Endodermal cell (in vitro differentiated cells): ENCODE measurements around the gene ZNF574. TPM values are rescaled to one million over a fixed set of nuclear protein-coding genes. Genes with fewer than 3 reads are reported as not detected.

Experiments
- DNase-seq: peaks from one replicate; pipeline ENCODE4 v3.0.0-alpha.2; 2017
- H3K27ac ChIP-seq: 2 replicates; pipeline ENCODE4 v1.5.1; 2013; ENCODE audit warnings: mild to moderate bottlenecking, low read depth, low read length, moderate library complexity
- H3K27me3 ChIP-seq: 2 replicates; pipeline ENCODE4 v1.6.1; 2013; ENCODE audit warnings: mild to moderate bottlenecking, low read length, moderate library complexity; ENCODE audit not compliant: insufficient read depth, control insufficient read depth, poor library complexity, severe bottlenecking
- H3K36me3 ChIP-seq: 2 replicates; pipeline ENCODE4 v1.7.0; 2013; ENCODE audit warnings: mild to moderate bottlenecking, low read length, moderate library complexity; ENCODE audit not compliant: control insufficient read depth, insufficient read depth
- H3K4me1 ChIP-seq: one replicate; pipeline ENCODE4 v1.7.0; 2013; ENCODE audit warnings: low read length; ENCODE audit not compliant: control insufficient read depth, insufficient read depth
- H3K4me3 ChIP-seq: 2 replicates; pipeline ENCODE4 v1.5.1; 2013; ENCODE audit warnings: mild to moderate bottlenecking, low read length, moderate library complexity
- H3K9ac ChIP-seq: 2 replicates; pipeline ENCODE4 v1.6.1; 2013; ENCODE audit warnings: mild to moderate bottlenecking, low read length, moderate library complexity; ENCODE audit not compliant: poor library complexity, severe bottlenecking; ENCODE audit errors: extremely low read depth
- H3K9me3 ChIP-seq: 2 replicates; pipeline ENCODE4 v1.6.1; 2013; ENCODE audit warnings: mild to moderate bottlenecking, low read length, moderate library complexity; ENCODE audit not compliant: control insufficient read depth
- H3K27ac Mint-ChIP-seq: 2 replicates; pipeline ENCODE4 v1.8.0; 2020; ENCODE audit warnings: mixed read lengths
- H3K27me3 Mint-ChIP-seq: 2 replicates; pipeline ENCODE4 v1.8.0; 2021; ENCODE audit warnings: mild to moderate bottlenecking, mixed read lengths; ENCODE audit not compliant: insufficient read depth
- H3K36me3 Mint-ChIP-seq: 2 replicates; pipeline ENCODE4 v1.8.0; 2020; ENCODE audit warnings: low read depth, mixed read lengths
- H3K4me1 Mint-ChIP-seq: 2 replicates; pipeline ENCODE4 v1.8.0; 2020; ENCODE audit warnings: mixed read lengths
- H3K4me3 Mint-ChIP-seq: 2 replicates; pipeline ENCODE4 v1.8.0; 2020; ENCODE audit warnings: mild to moderate bottlenecking, moderate library complexity, mixed read lengths
- H3K9me3 Mint-ChIP-seq: 2 replicates; pipeline ENCODE4 v1.8.0; 2020; ENCODE audit warnings: mild to moderate bottlenecking, mixed read lengths
- WGBS, 2 experiments: methylation state at CpG; one replicate each; pipeline versions ENCODE4 v1.1.5 to v1.1.7; 2013; ENCODE audit warnings: missing lambda C conversion rate in 2 of 2, mixed read lengths in 1 of 2; ENCODE audit not compliant: insufficient coverage in 1 of 2, insufficient read length in 1 of 2; 5-methylcytosine and 5-hydroxymethylcytosine counted together
- total RNA-seq, 2 donors: library from RNA; stranded (reverse); fragmentation: NEBNext Ultra II Directional in 1 of 2; extraction: Animal tissue kit (Norgen Biotek cat#: 25700) in 1 of 2; gene quantifications; 2 replicates in 1 of 2; 3 replicates in 1 of 2; pipeline ENCODE4 v1.2.1, GENCODE V29; 2021
- TF ChIP-seq, protein P1 (sequence below): fragments of 200-600 bp; sonication (generic); conservative IDR thresholded peaks from 2 replicates; pipeline ENCODE4 v1.5.0; 2021; ENCODE audit warnings: antibody characterized with exemption, mild to moderate bottlenecking

Gene ZNF574
- total RNA-seq, 2 donors from 2014 or later = 20.9 to 22.1 TPM

GRCh38 chr19:42079886-42080763 lies 4.2 kb downstream of the ZNF574 start:
- no peak overlapping the region for H3K4me3 Mint-ChIP-seq

GRCh38 chr19:42080764-42081375 lies 4.9 kb downstream of the ZNF574 start:
- Mint-ChIP-seq H3K27me3 (no peaks in the 10 kb centered on the region), H3K4me1 (peaks cover 20% of the 10 kb centered on the region), H3K36me3 (peaks cover 49% of the 10 kb centered on the region), H3K27ac (no peak overlapping the region), H3K9me3 (no peaks in the 10 kb centered on the region), H3K4me3 (no peak overlapping the region)
- Histone ChIP-seq H3K9me3 (no peaks in the 10 kb centered on the region), H3K27ac (no peak overlapping the region), H3K27me3 (no peaks in the 10 kb centered on the region), H3K36me3 (peaks cover 39% of the 10 kb centered on the region), H3K4me3 (no peak overlapping the region), H3K4me1 (no peaks in the 10 kb centered on the region), H3K9ac (no peak overlapping the region)
- WGBS, 2 experiments = 95 to 96% methylated on average over 26 to 28 of the region's 28 CpGs
- TF ChIP-seq, protein P1, sequence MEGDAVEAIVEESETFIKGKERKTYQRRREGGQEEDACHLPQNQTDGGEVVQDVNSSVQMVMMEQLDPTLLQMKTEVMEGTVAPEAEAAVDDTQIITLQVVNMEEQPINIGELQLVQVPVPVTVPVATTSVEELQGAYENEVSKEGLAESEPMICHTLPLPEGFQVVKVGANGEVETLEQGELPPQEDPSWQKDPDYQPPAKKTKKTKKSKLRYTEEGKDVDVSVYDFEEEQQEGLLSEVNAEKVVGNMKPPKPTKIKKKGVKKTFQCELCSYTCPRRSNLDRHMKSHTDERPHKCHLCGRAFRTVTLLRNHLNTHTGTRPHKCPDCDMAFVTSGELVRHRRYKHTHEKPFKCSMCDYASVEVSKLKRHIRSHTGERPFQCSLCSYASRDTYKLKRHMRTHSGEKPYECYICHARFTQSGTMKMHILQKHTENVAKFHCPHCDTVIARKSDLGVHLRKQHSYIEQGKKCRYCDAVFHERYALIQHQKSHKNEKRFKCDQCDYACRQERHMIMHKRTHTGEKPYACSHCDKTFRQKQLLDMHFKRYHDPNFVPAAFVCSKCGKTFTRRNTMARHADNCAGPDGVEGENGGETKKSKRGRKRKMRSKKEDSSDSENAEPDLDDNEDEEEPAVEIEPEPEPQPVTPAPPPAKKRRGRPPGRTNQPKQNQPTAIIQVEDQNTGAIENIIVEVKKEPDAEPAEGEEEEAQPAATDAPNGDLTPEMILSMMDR = no peak
- no peak for DNase-seq

More at GRCh38 chr19:42079886-42080763, 4.2 kb downstream of the ZNF574 start:
- Mint-ChIP-seq H3K4me1 (peaks cover 24% of the 10 kb centered on the region), H3K9me3 (no peaks in the 10 kb centered on the region), H3K27ac (peak overlapping the region; percentile 68), H3K27me3 (no peaks in the 10 kb centered on the region), H3K36me3 (peaks cover 49% of the 10 kb centered on the region)
- Histone ChIP-seq H3K27me3 (no peaks in the 10 kb centered on the region), H3K36me3 (peaks cover 39% of the 10 kb centered on the region), H3K9ac (no peak overlapping the region), H3K27ac (no peak overlapping the region), H3K4me1 (no peaks in the 10 kb centered on the region), H3K4me3 (no peak overlapping the region), H3K9me3 (no peaks in the 10 kb centered on the region)
- WGBS, 2 experiments = 96 to 98% methylated on average over 37 to 44 of the region's 44 CpGs
- DNase-seq = no peak
- TF ChIP-seq, protein P1 = no peak

DNA sequence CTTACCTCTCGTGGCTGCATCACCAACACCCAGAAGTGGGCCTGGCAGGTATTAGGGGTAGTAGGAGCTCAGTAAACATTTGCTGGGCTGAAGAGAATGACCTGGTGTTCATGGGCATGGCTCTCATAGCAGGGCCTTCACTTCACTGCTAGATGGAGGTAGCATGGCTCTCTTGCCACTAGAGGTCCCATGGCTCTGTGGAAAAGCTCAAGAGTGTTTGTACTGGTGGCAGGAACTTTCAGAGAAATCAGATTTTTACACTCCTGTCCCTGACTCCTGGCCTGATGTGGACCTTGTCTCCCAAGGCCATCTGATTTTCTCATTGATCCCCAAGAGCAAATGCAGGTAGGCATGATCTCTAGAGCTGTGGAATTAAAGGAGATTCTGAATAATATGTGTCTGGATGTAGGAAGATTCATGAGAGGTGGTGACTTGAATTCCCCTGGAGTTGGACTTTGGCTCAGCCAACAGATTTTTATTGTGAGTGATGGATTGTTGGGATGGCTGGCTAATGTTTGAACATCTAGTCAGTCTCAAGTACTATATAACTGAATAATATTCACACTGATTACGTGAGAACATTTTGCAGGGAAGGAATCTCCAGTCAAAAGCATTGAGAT lies 5.7 kb downstream of the ZNF574 start:
- Histone ChIP-seq H3K27me3 (no peaks in the 10 kb centered on the region), H3K4me3 (no peak overlapping the region), H3K36me3 (peaks cover 39% of the 10 kb centered on the region), H3K27ac (no peak overlapping the region), H3K9me3 (no peaks in the 10 kb centered on the region), H3K9ac (no peak overlapping the region), H3K4me1 (no peaks in the 10 kb centered on the region)
- TF ChIP-seq, protein P1 = peak; percentile 73
- WGBS, 2 experiments = 93 to 100% methylated on average over 1 to 2 of the region's 2 CpGs
- Mint-ChIP-seq H3K27ac (no peak overlapping the region), H3K27me3 (no peaks in the 10 kb centered on the region), H3K9me3 (no peaks in the 10 kb centered on the region), H3K4me1 (peaks cover 18% of the 10 kb centered on the region), H3K4me3 (no peak overlapping the region), H3K36me3 (peaks cover 49% of the 10 kb centered on the region)
- no peak for DNase-seq
